ENCODE results near the gene PGAM4.

DNA sequence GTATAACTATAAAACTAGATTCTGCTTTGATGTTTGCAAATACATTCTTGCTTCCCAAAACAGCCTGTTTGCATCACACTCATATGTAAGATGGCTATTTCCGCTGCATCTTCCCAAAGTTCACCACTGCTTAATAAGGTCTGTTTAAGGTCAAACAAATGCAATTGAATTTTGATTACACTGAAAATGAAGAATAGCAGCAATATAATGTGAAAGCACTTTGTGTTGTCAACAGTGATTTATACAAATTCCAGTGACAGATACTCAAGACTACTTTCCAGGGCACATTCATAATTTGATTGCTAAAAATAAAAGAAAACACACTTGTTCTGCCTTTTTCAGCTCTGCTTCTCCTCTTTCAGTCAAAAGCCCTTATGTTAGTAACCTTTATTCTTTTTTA lies 8.1 kb upstream of the PGAM4 start:
- TF ChIP-seq CEBPB (IDR thresholded peaks at IDR 0.05) (no peak), POLR2A (IDR thresholded peaks at IDR 0.05; ENCODE audit: low read length) (no peak), ZSCAN20 (CRISPR knock-in tag; IDR thresholded peaks at IDR 0.05) (no peak), EP300 (IDR thresholded peaks at IDR 0.05) (no peak), MYC (IDR thresholded peaks at IDR 0.05; ENCODE audit: borderline replicate concordance, low read length) (no peak)
- TF ChIP-seq, protein P1, sequence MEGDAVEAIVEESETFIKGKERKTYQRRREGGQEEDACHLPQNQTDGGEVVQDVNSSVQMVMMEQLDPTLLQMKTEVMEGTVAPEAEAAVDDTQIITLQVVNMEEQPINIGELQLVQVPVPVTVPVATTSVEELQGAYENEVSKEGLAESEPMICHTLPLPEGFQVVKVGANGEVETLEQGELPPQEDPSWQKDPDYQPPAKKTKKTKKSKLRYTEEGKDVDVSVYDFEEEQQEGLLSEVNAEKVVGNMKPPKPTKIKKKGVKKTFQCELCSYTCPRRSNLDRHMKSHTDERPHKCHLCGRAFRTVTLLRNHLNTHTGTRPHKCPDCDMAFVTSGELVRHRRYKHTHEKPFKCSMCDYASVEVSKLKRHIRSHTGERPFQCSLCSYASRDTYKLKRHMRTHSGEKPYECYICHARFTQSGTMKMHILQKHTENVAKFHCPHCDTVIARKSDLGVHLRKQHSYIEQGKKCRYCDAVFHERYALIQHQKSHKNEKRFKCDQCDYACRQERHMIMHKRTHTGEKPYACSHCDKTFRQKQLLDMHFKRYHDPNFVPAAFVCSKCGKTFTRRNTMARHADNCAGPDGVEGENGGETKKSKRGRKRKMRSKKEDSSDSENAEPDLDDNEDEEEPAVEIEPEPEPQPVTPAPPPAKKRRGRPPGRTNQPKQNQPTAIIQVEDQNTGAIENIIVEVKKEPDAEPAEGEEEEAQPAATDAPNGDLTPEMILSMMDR (IDR thresholded peaks at IDR 0.05), result no peak
- TF ChIP-seq, protein P2, sequence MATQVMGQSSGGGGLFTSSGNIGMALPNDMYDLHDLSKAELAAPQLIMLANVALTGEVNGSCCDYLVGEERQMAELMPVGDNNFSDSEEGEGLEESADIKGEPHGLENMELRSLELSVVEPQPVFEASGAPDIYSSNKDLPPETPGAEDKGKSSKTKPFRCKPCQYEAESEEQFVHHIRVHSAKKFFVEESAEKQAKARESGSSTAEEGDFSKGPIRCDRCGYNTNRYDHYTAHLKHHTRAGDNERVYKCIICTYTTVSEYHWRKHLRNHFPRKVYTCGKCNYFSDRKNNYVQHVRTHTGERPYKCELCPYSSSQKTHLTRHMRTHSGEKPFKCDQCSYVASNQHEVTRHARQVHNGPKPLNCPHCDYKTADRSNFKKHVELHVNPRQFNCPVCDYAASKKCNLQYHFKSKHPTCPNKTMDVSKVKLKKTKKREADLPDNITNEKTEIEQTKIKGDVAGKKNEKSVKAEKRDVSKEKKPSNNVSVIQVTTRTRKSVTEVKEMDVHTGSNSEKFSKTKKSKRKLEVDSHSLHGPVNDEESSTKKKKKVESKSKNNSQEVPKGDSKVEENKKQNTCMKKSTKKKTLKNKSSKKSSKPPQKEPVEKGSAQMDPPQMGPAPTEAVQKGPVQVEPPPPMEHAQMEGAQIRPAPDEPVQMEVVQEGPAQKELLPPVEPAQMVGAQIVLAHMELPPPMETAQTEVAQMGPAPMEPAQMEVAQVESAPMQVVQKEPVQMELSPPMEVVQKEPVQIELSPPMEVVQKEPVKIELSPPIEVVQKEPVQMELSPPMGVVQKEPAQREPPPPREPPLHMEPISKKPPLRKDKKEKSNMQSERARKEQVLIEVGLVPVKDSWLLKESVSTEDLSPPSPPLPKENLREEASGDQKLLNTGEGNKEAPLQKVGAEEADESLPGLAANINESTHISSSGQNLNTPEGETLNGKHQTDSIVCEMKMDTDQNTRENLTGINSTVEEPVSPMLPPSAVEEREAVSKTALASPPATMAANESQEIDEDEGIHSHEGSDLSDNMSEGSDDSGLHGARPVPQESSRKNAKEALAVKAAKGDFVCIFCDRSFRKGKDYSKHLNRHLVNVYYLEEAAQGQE (IDR thresholded peaks at IDR 0.05), result no peak

Data from A549 (cell line).